Choroid plexus epithelial cell (primary cell): ENCODE measurements around the gene SLC22A23.

Source experiments
- DNase-seq: peaks from one replicate; pipeline ENCODE4 v3.0.0-alpha.2; 2010; ENCODE audit warnings: low read depth
- H3K4me3 ChIP-seq: 2 replicates; pipeline ENCODE4 v1.5.1; 2011; ENCODE audit warnings: low read depth, mild to moderate bottlenecking, control low read depth, low read length, moderate library complexity
- TF ChIP-seq, protein P1 (sequence below): conservative IDR thresholded peaks from 2 replicates; pipeline ENCODE4 v1.5.1; 2011; ENCODE audit warnings: low read depth, mild to moderate bottlenecking, control low read depth, inconsistent platforms, low read length, moderate library complexity

Gene SLC22A23, protein sequence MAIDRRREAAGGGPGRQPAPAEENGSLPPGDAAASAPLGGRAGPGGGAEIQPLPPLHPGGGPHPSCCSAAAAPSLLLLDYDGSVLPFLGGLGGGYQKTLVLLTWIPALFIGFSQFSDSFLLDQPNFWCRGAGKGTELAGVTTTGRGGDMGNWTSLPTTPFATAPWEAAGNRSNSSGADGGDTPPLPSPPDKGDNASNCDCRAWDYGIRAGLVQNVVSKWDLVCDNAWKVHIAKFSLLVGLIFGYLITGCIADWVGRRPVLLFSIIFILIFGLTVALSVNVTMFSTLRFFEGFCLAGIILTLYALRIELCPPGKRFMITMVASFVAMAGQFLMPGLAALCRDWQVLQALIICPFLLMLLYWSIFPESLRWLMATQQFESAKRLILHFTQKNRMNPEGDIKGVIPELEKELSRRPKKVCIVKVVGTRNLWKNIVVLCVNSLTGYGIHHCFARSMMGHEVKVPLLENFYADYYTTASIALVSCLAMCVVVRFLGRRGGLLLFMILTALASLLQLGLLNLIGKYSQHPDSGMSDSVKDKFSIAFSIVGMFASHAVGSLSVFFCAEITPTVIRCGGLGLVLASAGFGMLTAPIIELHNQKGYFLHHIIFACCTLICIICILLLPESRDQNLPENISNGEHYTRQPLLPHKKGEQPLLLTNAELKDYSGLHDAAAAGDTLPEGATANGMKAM

DNA sequence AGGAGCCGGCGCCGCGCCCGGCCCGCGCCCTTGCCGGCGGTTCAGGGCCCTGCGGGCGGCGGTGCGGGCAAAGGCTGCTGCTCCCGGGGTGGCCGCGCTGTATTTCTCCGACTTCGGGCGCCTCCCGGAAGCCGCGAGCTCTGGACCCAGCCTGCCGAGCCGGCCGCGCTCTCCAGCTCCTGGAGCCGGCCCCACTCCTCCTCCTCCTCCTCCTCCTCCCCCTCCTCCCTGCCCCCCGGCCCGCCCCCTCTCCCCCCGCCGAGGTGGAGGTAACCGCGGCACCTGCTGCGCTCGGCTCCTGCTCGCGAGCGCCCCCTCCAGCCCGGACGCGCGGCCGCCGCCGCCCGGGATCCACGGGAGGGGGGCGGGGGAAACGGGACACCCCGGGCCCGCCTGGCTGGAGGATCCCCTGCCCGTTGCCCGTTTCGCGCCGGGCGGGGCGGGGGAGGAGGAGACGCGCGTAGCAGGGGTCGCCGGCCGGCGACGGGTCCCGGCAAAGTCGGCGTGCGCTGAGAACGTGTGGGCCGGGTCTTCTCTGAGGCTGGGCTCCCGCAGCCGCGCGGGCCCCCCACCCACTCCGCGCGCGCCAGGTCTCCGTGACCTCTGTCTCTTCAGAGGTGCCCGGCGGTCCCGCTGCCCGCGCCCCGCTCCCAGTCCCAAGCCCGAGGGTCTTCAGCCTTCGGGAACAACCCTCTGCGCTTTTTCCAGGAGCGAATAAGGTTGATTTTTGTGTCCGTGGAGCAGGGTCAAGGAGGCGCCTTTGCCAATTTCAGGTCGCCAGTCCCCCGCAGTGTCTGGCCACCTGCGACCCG, at the start of gene SLC22A23:
Gene SLC22A23 (minus strand): TSS at position 153 of the 812 bp plus-strand sequence. CDS start 491 bp downstream, outside the sequence.
- TF ChIP-seq, protein P1, sequence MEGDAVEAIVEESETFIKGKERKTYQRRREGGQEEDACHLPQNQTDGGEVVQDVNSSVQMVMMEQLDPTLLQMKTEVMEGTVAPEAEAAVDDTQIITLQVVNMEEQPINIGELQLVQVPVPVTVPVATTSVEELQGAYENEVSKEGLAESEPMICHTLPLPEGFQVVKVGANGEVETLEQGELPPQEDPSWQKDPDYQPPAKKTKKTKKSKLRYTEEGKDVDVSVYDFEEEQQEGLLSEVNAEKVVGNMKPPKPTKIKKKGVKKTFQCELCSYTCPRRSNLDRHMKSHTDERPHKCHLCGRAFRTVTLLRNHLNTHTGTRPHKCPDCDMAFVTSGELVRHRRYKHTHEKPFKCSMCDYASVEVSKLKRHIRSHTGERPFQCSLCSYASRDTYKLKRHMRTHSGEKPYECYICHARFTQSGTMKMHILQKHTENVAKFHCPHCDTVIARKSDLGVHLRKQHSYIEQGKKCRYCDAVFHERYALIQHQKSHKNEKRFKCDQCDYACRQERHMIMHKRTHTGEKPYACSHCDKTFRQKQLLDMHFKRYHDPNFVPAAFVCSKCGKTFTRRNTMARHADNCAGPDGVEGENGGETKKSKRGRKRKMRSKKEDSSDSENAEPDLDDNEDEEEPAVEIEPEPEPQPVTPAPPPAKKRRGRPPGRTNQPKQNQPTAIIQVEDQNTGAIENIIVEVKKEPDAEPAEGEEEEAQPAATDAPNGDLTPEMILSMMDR, result peak; percentile 35
- H3K4me3 ChIP-seq, result peak within 1 kb of the TSS; percentile 73
- peak; percentile 46 for DNase-seq

DNA sequence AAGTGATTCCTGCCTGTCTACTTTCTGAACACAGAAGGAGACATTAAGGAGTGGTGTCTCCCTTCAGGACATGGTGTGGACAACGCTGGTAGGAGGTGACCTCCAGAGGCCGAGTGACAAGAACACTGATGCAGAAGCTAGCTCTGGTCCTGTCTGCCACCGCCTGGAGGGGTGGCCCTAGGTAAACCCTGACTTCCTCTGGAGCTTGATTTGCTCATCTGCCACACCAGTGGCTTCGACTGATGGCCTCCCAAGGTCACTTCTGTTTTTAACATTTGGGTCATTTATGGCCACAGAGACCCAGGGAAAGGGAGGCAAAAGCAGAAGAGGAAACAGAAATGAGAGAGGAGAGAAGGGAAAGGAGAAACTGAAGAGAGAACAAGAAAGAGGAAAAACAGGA, 49.4 kb upstream of the SLC22A23 start:
- TF ChIP-seq, protein P1, result no peak
- no peak overlapping the region for H3K4me3 ChIP-seq
- DNase-seq, result no peak

DNA sequence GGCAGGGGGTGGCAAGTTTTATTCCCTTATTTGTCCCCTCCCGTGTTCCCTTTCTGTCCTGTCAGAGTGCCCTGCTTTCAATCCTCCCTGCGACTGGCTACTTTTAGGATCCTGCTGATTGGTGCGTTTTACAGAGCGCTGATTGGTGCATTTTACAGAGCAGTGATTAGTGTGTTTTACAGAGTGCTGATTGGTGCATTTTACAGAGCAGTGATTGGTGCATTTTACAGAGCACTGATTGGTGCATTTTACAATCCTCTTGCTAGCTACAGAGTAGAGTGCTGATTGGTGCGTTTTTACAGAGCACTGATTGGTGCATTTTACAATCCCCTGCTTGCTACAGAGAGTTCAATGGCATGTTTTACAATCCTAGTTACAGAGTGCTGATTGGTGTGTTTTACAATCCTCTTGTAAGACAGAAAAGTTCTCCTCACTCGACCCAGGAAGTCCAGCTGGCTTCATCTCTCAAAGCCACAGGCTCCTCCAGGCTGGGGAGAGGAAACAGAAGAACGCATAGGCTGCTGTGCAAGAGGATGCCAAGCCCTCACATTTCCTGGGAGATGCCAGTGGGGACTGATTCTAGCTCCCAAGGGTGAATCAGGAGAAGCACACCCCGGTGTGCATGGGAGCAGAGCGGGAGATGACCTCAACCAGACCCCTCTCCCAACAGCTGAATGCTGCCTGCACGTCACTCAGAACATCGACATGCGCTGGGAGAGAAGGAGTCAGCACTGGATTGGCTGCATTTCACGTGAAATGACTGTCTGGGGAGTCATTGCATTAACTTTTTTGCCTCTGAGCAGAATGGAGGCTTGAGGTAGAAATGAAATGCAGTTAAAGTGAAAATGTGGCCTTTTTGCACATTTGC, 48.3 kb upstream of the SLC22A23 start:
- no peak for DNase-seq
- H3K4me3 ChIP-seq, result no peak overlapping the region
- TF ChIP-seq, protein P1, result no peak

DNA sequence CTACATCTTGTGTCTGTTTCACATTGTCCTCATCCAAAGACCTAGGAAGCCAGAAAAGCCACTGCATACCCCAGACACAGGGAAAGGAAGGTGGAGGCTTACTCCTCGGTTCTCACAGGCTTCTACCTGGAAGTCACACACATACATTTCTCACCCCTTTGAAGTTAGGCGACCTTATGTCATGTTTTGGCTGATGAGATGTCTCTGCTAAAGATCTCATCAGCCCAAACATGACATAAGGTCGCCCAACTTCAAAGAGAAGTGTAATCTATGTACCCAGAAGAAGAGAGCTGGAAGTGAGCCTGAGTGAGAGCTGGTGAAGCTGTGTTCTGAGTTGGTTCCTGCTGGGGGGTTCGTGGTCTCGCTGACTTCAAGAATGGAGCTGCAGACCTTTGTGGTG, 47.5 kb upstream of the SLC22A23 start:
- TF ChIP-seq, protein P1, result no peak
- DNase-seq, result no peak
- H3K4me3 ChIP-seq, result no peak overlapping the region

DNA sequence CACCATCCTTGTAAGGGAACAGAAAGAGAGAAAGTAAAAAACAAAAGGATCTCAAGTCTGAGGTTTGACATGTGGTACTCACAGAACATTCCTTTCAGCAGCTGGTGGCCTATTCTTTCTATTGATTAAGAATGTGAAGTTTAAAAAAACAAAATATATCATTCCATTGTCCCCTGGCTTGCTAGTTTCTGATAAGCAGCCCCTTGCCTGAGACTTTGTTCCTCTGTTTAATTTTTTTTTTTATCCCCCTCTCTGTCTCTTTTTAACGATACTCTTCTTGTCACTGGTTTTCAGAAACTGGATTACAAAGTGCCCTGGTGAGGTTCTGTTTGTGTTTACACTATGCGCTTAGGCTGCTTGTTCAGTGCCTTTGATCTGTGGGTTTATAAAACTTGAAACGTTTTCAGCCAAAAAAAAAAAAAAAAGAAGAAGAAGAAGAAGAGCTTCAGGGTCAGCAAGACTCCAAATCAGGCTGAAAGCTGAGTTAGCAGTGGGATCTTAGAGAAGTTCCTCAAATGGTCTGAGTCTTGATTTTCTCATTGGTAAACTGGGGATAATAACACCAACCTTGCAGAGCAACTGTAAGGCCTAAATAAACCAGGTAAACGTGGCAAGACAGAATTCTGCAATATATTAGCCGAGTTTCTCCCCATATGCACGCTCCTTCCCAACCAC, 45.1 kb upstream of the SLC22A23 start:
- peak; percentile 48 for DNase-seq
- H3K4me3 ChIP-seq, result no peak overlapping the region
- TF ChIP-seq, protein P1, result no peak
